Activated CD4-positive, alpha-beta T cell treated with anti-CD3 and anti-CD28 coated beads, Interleukin-2, amount 10 ng/mL, durations not matched to agents 24 days and 14 days (primary cell): ENCODE data around the gene ZNF688. TPM values are rescaled to one million over a fixed set of nuclear protein-coding genes. Genes with fewer than 3 reads are reported as not detected.
"Not testable (repeated sequence)": the region's sequence is repeated elsewhere in the genome, so short reads cannot be mapped to it uniquely, and the experiment has no call there.

ENCODE experiments used
- DNase-seq: peaks from one replicate; pipeline ENCODE4 v3.0.0; 2022
- H3K27ac Mint-ChIP-seq: one replicate; pipeline ENCODE4 v1.8.0; 2022; ENCODE audit warnings: mild to moderate bottlenecking, mixed read lengths
- H3K27me3 Mint-ChIP-seq: one replicate; pipeline ENCODE4 v1.8.0; 2022; ENCODE audit warnings: mixed read lengths
- H3K36me3 Mint-ChIP-seq: one replicate; pipeline ENCODE4 v1.8.0; 2022; ENCODE audit warnings: low read depth, mild to moderate bottlenecking, mixed read lengths
- H3K4me1 Mint-ChIP-seq: one replicate; pipeline ENCODE4 v1.8.0; 2021; ENCODE audit warnings: mixed read lengths
- H3K4me3 Mint-ChIP-seq: one replicate; pipeline ENCODE4 v1.8.0; 2022; ENCODE audit warnings: mild to moderate bottlenecking, moderate library complexity, mixed read lengths
- H3K9me3 Mint-ChIP-seq: one replicate; pipeline ENCODE4 v1.8.0; 2021; ENCODE audit warnings: mixed read lengths
- intact Hi-C: fragments of 100-400 bp; cut with micrococcal nuclease; formaldehyde crosslinking; loops from one replicate; pipeline ENCODE4 v1.15.1; 2023
- total RNA-seq: library from RNA; stranded (reverse); gene quantifications from 2 replicates; pipeline ENCODE4 v1.2.3, GENCODE V29; 2022

The ZNF688 gene
- total RNA-seq, 1 donor from 2014 or later, result 6.6 TPM

- Mint-ChIP-seq H3K9me3 (no peaks in the 10 kb centered on the region), H3K27me3 (no peaks in the 10 kb centered on the region), H3K27ac (no peak overlapping the region), H3K4me3 (no peak overlapping the region), H3K4me1 (peaks cover 8% of the 10 kb centered on the region), H3K36me3 (peaks cover 43% of the 10 kb centered on the region)
- intact Hi-C loops, result no loop called here
- DNase-seq, result no peak
Measured at GRCh38 chr16:30602616-30603277, 31.2 kb upstream of the ZNF688 start.

- Mint-ChIP-seq H3K9me3 (no peaks in the 10 kb centered on the region), H3K4me3 (no peak overlapping the region), H3K4me1 (peaks cover 4% of the 10 kb centered on the region), H3K27ac (no peak overlapping the region), H3K27me3 (no peaks in the 10 kb centered on the region), H3K36me3 (peaks cover 38% of the 10 kb centered on the region)
- no peak for DNase-seq
- intact Hi-C loops, result no loop called here
Measured at GRCh38 chr16:30601966-30602365, 30.5 kb upstream of the ZNF688 start.

- intact Hi-C loops, result no loop called here
- Mint-ChIP-seq H3K4me3 (no peak overlapping the region), H3K27me3 (no peaks in the 10 kb centered on the region), H3K9me3 (no peaks in the 10 kb centered on the region), H3K36me3 (peaks cover 30% of the 10 kb centered on the region), H3K4me1 (peaks cover 3% of the 10 kb centered on the region), H3K27ac (no peak overlapping the region)
- no peak for DNase-seq
Measured at GRCh38 chr16:30600929-30601328, 29.4 kb upstream of the ZNF688 start.

- peaks cover 26% of the 10 kb centered on the region for H3K36me3 Mint-ChIP-seq
- intact Hi-C loops, result no loop called here
- no peak overlapping the region for H3K4me3 Mint-ChIP-seq
- H3K4me1 Mint-ChIP-seq, result peaks cover 3% of the 10 kb centered on the region
- H3K27me3 Mint-ChIP-seq, result no peaks in the 10 kb centered on the region
- no peaks in the 10 kb centered on the region for H3K9me3 Mint-ChIP-seq
- DNase-seq, result no peak
- no peak overlapping the region for H3K27ac Mint-ChIP-seq
Measured at GRCh38 chr16:30600215-30600614, 28.7 kb upstream of the ZNF688 start.

GRCh38 chr16:30592871-30593270, 21.4 kb upstream of the ZNF688 start:
- Mint-ChIP-seq H3K27me3 (no peaks in the 10 kb centered on the region), H3K4me1 (peaks cover 4% of the 10 kb centered on the region), H3K27ac (no peak overlapping the region), H3K4me3 (no peak overlapping the region), H3K36me3 (peaks cover 7% of the 10 kb centered on the region), H3K9me3 (no peaks in the 10 kb centered on the region)
- intact Hi-C loops, result no loop called here
- DNase-seq, result no peak

GRCh38 chr16:30590869-30591268, 19.4 kb upstream of the ZNF688 start:
- H3K9me3 Mint-ChIP-seq, H3K27ac Mint-ChIP-seq, DNase-seq, H3K27me3 Mint-ChIP-seq, H3K4me3 Mint-ChIP-seq, intact Hi-C loops: not testable (repeated sequence)
- peaks cover 15% of the 10 kb centered on the region for H3K36me3 Mint-ChIP-seq
- H3K4me1 Mint-ChIP-seq, result peaks cover 14% of the 10 kb centered on the region

- H3K27me3 Mint-ChIP-seq, intact Hi-C loops: not testable (repeated sequence)
Measured at GRCh38 chr16:30589582-30589981, 18.1 kb upstream of the ZNF688 start.

GRCh38 chr16:30588651-30589050, 17.1 kb upstream of the ZNF688 start:
- Mint-ChIP-seq H3K4me3 (no peak overlapping the region), H3K4me1 (peaks cover 22% of the 10 kb centered on the region), H3K36me3 (peaks cover 24% of the 10 kb centered on the region), H3K27me3 (no peaks in the 10 kb centered on the region), H3K9me3 (no peaks in the 10 kb centered on the region), H3K27ac (no peak overlapping the region)
- DNase-seq, result no peak
- intact Hi-C loops, result no loop called here

More at GRCh38 chr16:30589582-30589981, 18.1 kb upstream of the ZNF688 start:
- not testable (repeated sequence) for H3K9me3 Mint-ChIP-seq, H3K4me3 Mint-ChIP-seq, H3K27ac Mint-ChIP-seq, DNase-seq
- peaks cover 20% of the 10 kb centered on the region for H3K4me1 Mint-ChIP-seq
- H3K36me3 Mint-ChIP-seq, result peaks cover 22% of the 10 kb centered on the region

- Mint-ChIP-seq H3K27ac (peak within 1 kb of the TSS; percentile 91), H3K27me3 (no peaks in the 10 kb centered on the region), H3K36me3 (peaks cover 33% of the 10 kb centered on the region), H3K4me3 (peak within 1 kb of the TSS; percentile 90), H3K4me1 (peaks cover 25% of the 10 kb centered on the region), H3K9me3 (no peaks in the 10 kb centered on the region)
- peak; percentile 98 for DNase-seq
- intact Hi-C loops, result loop anchor here (1.0 to 2.0 kb wide), 6 partner anchors 13 to 155 kb away; partner anchors contain the start of genes DCTPP1, PRR14 and ZNF764
Measured at GRCh38 chr16:30585400-30586191, 14.1 kb upstream of the ZNF688 start, which contains the start of gene ZNF785. Gene ZNF785, minus strand, starts transcription at chr16:30585697. Its CDS starts 86 bp downstream, at chr16:30585611.

- no peaks in the 10 kb centered on the region for H3K27me3 Mint-ChIP-seq
- intact Hi-C loops, result loop anchor here (1.0 to 2.0 kb wide), 6 partner anchors 13 to 155 kb away; partner anchors contain the start of genes DCTPP1, PRR14 and ZNF764
- H3K27ac Mint-ChIP-seq, result peak overlapping the region; percentile 91
- no peak for DNase-seq
- H3K4me3 Mint-ChIP-seq, result peak overlapping the region; percentile 90
- no peaks in the 10 kb centered on the region for H3K9me3 Mint-ChIP-seq
- H3K4me1 Mint-ChIP-seq, result peaks cover 25% of the 10 kb centered on the region
- peaks cover 33% of the 10 kb centered on the region for H3K36me3 Mint-ChIP-seq
Measured at GRCh38 chr16:30585022-30585399, 13.5 kb upstream of the ZNF688 start.

- DNase-seq, result no peak
- Mint-ChIP-seq H3K36me3 (peaks cover 38% of the 10 kb centered on the region), H3K4me3 (peak overlapping the region; percentile 10), H3K9me3 (no peaks in the 10 kb centered on the region), H3K27ac (no peak overlapping the region), H3K27me3 (no peaks in the 10 kb centered on the region), H3K4me1 (peaks cover 22% of the 10 kb centered on the region)
- intact Hi-C loops, result no loop called here
Measured at GRCh38 chr16:30582611-30583340, 11.3 kb upstream of the ZNF688 start.

- peaks cover 12% of the 10 kb centered on the region for H3K4me1 Mint-ChIP-seq
- peaks cover 35% of the 10 kb centered on the region for H3K36me3 Mint-ChIP-seq
- intact Hi-C loops, result no loop called here
- no peaks in the 10 kb centered on the region for H3K27me3 Mint-ChIP-seq
- H3K4me3 Mint-ChIP-seq, result no peak overlapping the region
- DNase-seq, result no peak
- H3K9me3 Mint-ChIP-seq, result no peaks in the 10 kb centered on the region
- H3K27ac Mint-ChIP-seq, result no peak overlapping the region
Measured at GRCh38 chr16:30581457-30581856, 9.9 kb upstream of the ZNF688 start.

GRCh38 chr16:30574678-30575077, 3.2 kb upstream of the ZNF688 start:
- Mint-ChIP-seq H3K4me1 (peaks cover 33% of the 10 kb centered on the region), H3K27ac (peak overlapping the region; percentile 81), H3K9me3 (no peaks in the 10 kb centered on the region), H3K4me3 (peak overlapping the region; percentile 16), H3K36me3 (peaks cover 21% of the 10 kb centered on the region), H3K27me3 (no peaks in the 10 kb centered on the region)
- DNase-seq, result no peak
- intact Hi-C loops, result no loop called here
